ENCODE measurements around the gene EDEM3.

GRCh38 chr1:184771190-184771691, 16.6 kb upstream of the EDEM3 start:
- TF ChIP-seq CTCF (conservative IDR thresholded peaks at IDR 0.05 in 1 of 2, IDR thresholded peaks at IDR 0.05 in 1 of 2; ENCODE audit: extremely low read depth in 1 of 2, insufficient read depth in 1 of 2, low read depth in 1 of 2, low read length in 2 of 2) (no peak), EZH2 (IDR thresholded peaks at IDR 0.05; ENCODE audit: borderline replicate concordance, low read length) (no peak)
